Measurements from ENCODE around the gene METTL16.
A peak's percentile ranks its signal among the peaks of the same experiment; 100 is the strongest.

The METTL16 gene

GRCh38 chr17:2395258-2396181, 116.2 kb downstream of the METTL16 start:
- DNase-seq (ENCODE audit: low spot score): no peak

DNA sequence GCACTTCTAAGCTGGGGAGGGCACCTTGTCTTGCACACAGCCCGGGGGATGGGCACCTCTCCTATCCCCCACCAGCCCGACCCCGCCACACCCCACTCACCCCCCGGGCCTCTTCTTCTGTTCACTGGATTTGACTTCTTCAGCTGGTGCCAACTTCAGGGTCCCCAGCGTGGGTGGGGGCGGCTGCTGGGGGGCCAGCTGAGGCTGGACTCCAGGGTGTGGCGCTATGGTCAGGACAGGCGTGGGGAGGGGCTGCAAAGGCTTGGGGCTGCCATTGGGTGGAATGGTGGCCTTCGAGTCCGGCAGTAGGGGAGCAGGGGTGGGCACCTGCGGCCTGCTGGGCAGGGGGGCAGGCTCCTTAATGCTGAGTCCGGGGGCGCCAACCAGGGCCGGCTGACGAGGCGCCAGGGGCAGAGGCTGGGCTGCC, 116.9 kb downstream of the METTL16 start:
- DNase-seq (ENCODE audit: low spot score): no peak

DNA sequence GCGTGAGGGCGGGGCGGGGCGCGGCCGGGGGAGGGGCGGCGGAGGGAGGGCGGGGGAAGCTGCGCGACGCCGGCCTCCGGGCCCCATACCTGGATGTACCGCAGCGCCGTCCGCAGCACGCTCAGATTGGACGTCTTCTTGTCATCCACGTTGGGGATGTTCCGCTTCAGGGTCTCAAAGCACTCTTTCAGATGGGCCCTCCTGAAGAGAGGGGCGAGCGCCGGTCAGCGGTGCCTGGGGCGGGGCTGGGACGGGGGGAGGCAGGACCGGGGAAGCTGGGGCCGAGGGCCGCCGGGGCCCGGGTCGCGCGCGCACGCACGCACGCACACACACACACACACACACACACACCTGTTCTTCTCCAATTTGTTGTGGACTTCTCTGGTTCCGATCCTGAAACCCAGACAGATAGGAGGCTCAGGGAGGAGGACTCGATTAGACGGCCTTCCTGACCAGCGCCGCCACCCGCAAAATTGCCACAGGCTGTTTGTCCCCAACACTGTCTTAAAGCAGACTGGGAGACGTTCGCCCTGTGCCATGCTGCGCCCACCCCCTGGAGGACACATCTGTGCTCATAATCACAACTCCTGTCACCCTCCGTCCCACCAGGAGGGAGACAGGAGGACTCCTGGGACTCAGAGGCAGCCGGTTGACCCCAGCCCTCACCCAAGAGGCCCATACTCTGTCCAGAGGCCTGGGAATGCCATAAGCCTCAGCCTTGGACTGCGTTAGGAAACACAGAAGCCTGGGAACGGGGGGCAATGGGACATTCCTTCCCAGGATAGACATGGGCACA, 117.5 kb downstream of the METTL16 start:
- no peak for DNase-seq (ENCODE audit: low spot score)

GRCh38 chr17:2393174-2393953, 118.3 kb downstream of the METTL16 start:
- DNase-seq (ENCODE audit: low spot score): peak; percentile 94

DNA sequence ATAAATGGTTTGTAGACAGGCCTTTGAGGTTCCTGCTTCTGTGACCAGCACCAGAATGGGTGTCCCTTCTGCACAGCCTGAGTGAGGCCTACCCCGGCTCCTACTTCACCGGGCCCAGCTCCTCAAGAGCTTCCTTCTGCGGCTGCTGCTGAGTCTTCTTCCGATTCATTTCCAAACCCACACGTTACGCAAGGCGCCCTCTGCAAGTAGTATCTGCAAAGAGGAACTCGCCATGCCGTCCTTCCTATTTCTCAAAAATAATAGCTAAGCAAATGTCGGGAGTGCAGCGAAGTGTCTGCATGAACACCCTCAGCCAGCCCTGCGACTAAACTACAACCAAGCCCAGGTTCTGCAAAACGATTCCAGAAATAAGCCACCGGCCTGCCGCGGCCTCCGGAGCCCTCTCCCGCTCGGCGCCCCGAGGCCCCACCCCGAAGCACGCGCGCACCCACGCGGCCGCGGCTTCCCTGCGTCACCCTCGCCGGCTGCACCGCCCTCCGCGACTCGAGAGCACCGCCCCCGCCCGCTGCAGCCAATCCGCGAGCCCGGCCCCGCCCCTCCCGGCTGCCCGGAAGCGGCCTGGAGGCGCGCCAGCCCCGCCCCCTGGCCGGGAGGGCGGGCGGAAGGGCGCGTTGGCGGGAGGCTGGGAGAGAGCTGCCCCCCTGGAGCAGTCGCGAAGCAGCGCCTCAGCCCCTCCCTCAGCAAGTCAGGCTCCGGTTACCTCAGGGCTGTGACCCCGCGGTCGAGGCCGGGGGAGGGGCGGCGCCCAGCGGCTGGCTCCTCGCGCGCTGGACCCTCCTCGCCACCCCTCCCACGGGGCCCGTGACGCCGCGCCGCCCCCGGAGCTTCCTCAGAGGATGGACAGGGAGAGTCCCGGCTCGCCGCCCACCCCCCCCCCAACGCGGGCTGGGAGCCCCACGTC, 119.2 kb downstream of the METTL16 start:
- DNase-seq (ENCODE audit: low spot score): peak; percentile 96

- DNase-seq (ENCODE audit: low spot score): no peak
Measured at GRCh38 chr17:2391597-2392251, 120.0 kb downstream of the METTL16 start.

- DNase-seq (ENCODE audit: low spot score): peak; percentile 40
Measured at GRCh38 chr17:2390199-2390836, 121.4 kb downstream of the METTL16 start.

GRCh38 chr17:2388683-2389055, 123.0 kb downstream of the METTL16 start:
- no peak for DNase-seq (ENCODE audit: low spot score)

DNA sequence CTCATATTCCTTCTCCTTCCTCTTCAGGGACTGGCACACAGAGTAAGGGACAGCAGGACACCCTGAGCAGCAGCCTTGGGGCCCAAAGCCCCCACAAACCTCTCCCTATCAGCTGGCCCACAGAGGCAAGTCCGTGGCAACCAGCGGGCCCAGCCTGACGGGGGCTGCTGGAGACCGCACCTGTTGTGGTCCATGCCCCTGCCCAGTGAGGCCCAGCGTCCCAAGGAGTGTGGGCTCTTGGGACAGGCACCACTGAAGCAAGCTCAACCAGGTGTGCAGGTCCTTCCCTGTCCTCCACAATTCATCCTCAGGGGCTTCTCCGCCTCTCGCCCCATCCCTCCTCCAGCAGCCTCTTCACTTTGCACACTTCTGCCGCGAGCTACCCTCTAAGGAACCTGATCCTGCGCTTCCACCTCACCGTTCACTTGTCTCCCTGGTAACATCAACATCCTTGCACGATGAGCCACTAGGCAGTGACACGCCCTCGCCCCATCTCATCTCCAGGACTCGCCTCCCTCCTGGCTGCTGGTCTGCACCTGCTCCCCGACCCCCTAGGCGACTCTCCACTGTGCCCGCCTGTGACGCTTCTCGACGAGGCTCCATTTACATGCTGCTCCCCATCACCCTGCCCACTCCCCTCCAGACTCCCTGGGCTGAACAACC, 123.5 kb downstream of the METTL16 start:
- no peak for DNase-seq (ENCODE audit: low spot score)

GRCh38 chr17:2387086-2388019, 124.3 kb downstream of the METTL16 start:
- no peak for DNase-seq (ENCODE audit: low spot score)

DNA sequence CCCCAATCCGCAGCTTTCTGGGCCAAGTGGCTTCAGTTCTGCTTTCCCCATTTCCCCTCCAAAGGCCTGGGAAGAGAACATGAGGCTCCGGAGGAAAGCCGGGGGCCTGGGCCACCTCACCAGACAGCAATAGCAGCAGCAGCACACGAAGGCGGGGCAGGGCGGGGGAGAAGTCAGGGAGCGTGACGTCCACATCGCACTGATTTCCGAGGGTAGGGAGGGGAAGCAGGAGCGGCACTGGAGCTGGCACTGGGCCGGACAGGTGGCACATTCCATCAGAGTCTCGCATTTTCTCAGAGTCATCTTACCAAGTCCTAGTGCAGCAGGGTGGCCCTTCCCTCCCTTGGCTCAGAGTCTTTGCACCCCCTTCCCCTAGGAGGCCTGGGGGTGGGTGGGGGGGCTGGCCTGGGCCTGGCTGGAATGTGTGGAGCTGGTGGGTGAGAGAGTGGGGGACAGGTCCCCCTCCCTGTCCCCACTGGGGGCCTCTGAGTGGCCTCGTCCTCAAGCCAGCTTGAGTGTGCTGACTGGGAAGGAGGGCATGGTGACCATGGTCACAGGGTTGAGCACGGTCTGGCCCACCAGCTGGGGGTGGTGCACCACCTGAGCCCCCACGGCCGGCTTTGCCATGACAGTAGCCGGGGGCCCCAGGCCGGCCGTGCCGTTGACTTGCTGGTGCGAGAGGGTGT, 125.1 kb downstream of the METTL16 start:
- DNase-seq (ENCODE audit: low spot score): no peak

DNA sequence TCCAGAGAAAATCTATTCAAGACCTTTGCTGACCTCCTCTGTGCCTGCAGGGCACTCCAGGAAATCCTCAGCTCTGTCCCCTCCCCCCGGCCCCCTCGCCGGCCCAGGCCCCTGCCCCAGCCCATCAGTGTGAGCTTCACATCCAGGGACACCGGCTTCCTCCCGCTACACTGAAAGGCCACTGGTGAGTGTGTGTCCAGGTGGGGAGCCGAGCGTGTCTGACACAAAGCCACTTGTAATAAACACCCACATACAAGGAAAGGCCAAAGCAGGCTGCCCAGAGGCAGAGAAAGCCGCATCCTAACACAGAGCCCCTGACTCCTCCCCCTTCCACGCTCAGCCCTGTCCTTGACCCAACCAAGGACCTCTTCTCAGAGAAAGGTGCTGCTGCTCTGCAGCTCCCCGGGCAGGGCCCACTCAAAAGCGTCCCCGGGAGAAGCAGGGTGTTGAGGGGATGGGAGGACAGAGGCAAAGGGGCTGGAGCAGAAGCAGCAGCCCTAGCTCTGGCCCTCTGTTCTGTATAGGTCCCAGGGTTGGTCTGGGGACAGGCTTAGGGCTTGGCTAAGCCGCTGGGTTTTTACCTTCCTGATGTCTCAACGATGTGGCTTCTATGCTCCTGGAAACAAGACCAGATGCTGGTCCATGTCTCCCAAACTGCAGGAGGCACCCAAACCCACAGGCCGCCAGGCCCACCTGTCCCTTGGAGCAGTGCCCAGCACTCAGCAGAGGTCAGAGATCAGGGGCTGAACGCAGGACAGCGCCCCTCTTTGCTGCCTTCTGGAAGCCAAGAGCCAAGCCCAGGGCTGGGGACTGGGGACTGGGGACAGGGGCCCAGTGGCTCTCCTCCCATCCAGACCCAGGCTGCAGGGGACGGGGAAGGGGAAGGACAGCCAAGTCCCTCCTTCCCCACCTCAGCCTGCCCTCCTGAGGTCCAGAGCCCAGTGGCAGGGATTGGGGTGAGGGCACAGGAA, 126.2 kb downstream of the METTL16 start:
- DNase-seq (ENCODE audit: low spot score): no peak

DNA sequence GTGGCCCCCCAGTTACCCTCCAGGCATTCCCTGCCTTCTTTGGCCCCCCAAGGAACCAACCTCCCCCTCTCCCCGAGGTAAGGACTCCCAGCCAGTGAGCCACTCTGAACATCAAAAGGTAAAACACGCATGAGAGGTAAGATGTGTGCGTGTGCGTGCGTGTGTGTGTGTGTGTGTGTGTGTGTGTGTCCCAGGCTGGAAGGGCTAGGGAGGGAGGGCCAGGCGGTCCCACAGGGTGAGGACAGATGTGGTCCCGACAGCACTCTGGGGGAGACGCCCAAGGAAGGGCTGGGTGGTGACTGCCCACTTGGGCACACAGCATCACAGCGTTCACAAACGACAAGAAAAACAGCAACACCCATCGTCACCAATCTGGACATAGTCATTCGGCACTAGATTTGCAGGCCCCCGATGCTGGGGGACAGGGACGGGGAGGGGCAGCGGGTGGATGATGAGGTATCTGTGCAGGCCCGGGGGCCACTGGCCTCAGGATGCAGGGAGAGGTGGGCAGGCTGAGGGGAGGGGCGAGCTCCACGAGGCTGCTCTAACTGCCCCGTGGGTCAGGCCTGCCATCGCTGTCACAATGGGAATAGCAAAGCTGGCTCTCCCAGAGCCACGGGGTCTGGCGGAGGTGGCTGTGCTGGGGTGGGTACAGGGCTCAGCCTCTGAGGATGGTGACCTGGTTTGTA, 127.1 kb downstream of the METTL16 start:
- no peak for DNase-seq (ENCODE audit: low spot score)

DNA sequence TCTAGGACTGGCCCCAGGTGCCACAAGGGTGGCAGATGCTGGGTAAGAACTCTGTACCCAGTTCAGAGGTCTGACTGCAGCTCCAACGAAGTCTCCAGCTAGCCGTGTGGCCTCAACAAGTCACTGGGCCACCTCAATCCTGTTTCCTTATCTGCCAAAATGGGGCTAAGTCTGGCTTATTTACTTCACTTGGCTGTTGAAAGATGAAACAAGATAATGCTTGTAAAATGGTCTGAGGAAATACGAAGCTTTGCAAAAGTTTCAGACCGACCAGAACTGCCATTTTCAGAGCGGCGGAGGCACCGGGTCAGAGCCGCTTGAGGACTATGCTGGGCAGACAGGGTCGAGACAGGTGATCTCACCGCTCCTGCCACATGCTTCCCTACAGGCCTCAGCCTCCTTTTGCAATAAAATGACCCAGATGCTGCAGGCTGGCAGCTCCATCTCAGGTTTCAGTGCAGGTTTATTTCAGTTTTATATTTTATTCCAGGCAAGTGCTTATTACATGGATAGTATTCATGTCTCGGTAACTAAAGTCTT, 128.0 kb downstream of the METTL16 start:
- DNase-seq (ENCODE audit: low spot score): no peak

GRCh38 chr17:2380950-2381649, 130.6 kb downstream of the METTL16 start:
- no peak for DNase-seq (ENCODE audit: low spot score)
